UCSD-AML1 (cell line): ENCODE measurements around the gene DDOST.

ENCODE experiments used
- DNase-seq: peaks from one replicate; lab custom pipeline; 2025; ENCODE audit not compliant: unreplicated experiment; lab: John Stamatoyannopoulos, UW

The DDOST gene

GRCh38 chr1:20663365-20663764, 2.2 kb upstream of the DDOST start:
- DNase-seq: no peak

- DNase-seq: no peak
Measured at GRCh38 chr1:20662110-20662475, 924 bp upstream of the DDOST start.

- no peak for DNase-seq
Measured at GRCh38 chr1:20660847-20661206, 342 bp downstream of the DDOST start.

- DNase-seq: no peak
Measured at GRCh38 chr1:20660363-20660762, 806 bp downstream of the DDOST start.

- no peak for DNase-seq
Measured at GRCh38 chr1:20658166-20658915, 2.8 kb downstream of the DDOST start.

- no peak for DNase-seq
Measured at GRCh38 chr1:20657024-20657423, 4.1 kb downstream of the DDOST start.

- DNase-seq: no peak
Measured at GRCh38 chr1:20654104-20654690, 7.0 kb downstream of the DDOST start.

- no peak for DNase-seq
Measured at GRCh38 chr1:20652300-20652699, 8.9 kb downstream of the DDOST start.

GRCh38 chr1:20648946-20649345, 12.2 kb downstream of the DDOST start:
- DNase-seq: no peak

- no peak for DNase-seq
Measured at GRCh38 chr1:20648438-20648837, 12.7 kb downstream of the DDOST start.

GRCh38 chr1:20645414-20645813, 15.8 kb downstream of the DDOST start:
- DNase-seq: no peak

GRCh38 chr1:20644416-20644815, 16.8 kb downstream of the DDOST start:
- no peak for DNase-seq

- no peak for DNase-seq
Measured at GRCh38 chr1:20643080-20643479, 18.1 kb downstream of the DDOST start.

GRCh38 chr1:20641975-20642374, 19.2 kb downstream of the DDOST start:
- no peak for DNase-seq

- peak; percentile 32 for DNase-seq
Measured at GRCh38 chr1:20640183-20640597, 21.0 kb downstream of the DDOST start.

GRCh38 chr1:20636785-20637347, 24.3 kb downstream of the DDOST start:
- no peak for DNase-seq

GRCh38 chr1:20634594-20635084, 26.5 kb downstream of the DDOST start:
- DNase-seq: peak; percentile 39

- DNase-seq: no peak
Measured at GRCh38 chr1:20634065-20634593, 27.0 kb downstream of the DDOST start.

- DNase-seq: peak; percentile 90
Measured at GRCh38 chr1:20633190-20634064, 27.7 kb downstream of the DDOST start, which contains the start of gene PINK1. Gene PINK1, plus strand, starts transcription at chr1:20633458. Its CDS starts 91 bp downstream, at chr1:20633549.

- no peak for DNase-seq
Measured at GRCh38 chr1:20632386-20632785, 28.8 kb downstream of the DDOST start.

- no peak for DNase-seq
Measured at GRCh38 chr1:20630729-20631128, 30.4 kb downstream of the DDOST start.
